ENCODE results near the gene LIPC.

DNA sequence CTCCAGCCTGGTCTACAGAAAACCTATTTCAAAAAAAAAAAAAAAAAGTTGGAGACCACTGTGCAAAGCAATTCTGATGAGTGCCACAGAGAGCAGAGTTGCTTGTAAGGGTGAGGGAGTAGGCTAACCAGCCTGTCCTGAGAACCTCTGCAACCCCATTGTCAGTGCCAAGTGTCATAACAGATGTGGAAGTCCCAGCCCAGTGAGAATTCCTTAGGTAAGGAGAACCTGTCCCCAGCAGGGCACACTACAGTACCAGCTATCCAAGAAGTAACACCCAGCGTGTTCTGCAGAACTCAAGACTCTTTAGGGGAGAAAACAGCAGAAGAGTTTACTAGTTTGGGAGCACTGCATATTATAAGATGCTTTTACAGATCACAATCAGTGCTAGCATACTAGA, 156.3 kb downstream of the LIPC start:
- no peak for TF ChIP-seq CTCF (IDR thresholded peaks at IDR 0.05; ENCODE audit: extremely low read depth in 1 of 2, insufficient read depth in 1 of 2, low read depth in 1 of 2, low read length in 2 of 2)
- TF ChIP-seq POLR2AphosphoS5 (IDR thresholded peaks at IDR 0.05; ENCODE audit: insufficient read depth, low read depth, low read length) = no peak
- TF ChIP-seq POLR2A (IDR thresholded peaks at IDR 0.05; ENCODE audit: low read depth, low read length) = no peak
- no peak for TF ChIP-seq EZH2 (IDR thresholded peaks at IDR 0.05; ENCODE audit: borderline replicate concordance, low read depth, low read length, severe bottlenecking)
- no peak for TF ChIP-seq FOS (IDR thresholded peaks at IDR 0.05; ENCODE audit: borderline replicate concordance, insufficient read depth, low read length)

Data from endothelial cell of umbilical vein (primary cell).